ENCODE results near the gene MAST4.

Gene MAST4

DNA sequence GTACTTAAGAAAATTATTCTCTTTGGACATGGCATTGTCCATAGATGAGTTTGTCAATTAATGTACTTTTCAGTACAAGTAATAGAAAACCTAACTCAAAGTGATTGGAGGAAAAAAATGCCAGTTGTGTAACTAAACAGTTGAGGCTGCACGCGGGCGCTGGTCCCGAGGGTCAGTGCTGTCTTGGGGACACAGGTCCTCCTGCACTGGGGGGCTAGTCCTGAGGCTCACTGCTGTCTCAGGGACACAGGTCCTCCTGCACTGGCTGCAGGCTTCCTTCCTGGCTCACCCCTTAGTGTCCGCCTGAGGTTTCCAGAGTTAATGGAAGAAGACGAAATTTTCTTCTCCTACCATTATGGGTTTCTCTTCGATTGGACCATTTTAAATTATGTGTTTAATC lies 319.3 kb downstream of the MAST4 start:
- TF ChIP-seq, protein P1, sequence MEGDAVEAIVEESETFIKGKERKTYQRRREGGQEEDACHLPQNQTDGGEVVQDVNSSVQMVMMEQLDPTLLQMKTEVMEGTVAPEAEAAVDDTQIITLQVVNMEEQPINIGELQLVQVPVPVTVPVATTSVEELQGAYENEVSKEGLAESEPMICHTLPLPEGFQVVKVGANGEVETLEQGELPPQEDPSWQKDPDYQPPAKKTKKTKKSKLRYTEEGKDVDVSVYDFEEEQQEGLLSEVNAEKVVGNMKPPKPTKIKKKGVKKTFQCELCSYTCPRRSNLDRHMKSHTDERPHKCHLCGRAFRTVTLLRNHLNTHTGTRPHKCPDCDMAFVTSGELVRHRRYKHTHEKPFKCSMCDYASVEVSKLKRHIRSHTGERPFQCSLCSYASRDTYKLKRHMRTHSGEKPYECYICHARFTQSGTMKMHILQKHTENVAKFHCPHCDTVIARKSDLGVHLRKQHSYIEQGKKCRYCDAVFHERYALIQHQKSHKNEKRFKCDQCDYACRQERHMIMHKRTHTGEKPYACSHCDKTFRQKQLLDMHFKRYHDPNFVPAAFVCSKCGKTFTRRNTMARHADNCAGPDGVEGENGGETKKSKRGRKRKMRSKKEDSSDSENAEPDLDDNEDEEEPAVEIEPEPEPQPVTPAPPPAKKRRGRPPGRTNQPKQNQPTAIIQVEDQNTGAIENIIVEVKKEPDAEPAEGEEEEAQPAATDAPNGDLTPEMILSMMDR (conservative IDR thresholded peaks at IDR 0.05; ENCODE audit: low read depth): no peak
- POLR2A ChIA-PET (ENCODE audit: low non-redundant PET): no interaction called here
- CTCF ChIA-PET: interaction anchor here (0.6 kb wide), 2 partner anchors 22 to 32 kb away, joined by 3 read pairs; no protein-coding TSS in a partner anchor

DNA sequence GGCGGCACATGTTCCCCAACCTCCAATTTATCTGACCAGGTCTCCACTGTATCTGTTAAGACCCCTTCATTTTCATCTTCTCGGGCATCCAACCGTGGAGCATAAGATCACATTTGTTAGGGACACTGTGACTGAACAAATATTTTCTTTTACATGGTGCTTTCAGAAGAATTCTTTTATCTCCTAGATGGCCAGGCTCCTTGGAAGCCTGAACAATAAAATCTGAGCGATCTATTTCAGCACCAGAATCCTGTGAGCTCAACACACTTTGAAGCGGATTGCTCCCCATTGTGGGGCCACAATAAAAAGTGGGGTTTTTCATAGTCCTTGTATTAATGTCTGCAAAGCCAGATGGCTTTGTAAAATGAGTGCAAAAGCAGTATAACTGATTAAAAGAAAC lies 326.7 kb downstream of the MAST4 start:
- CTCF ChIA-PET: interaction anchor here (1.2 kb wide), 1 partner anchor 12 kb away, joined by 4 read pairs; no protein-coding TSS in a partner anchor

More for the DNA sequence above, 319.3 kb downstream of the MAST4 start:
- DNase-seq (ENCODE audit: low spot score): no peak
- no peak overlapping the region for H3K27ac ChIP-seq

DNA sequence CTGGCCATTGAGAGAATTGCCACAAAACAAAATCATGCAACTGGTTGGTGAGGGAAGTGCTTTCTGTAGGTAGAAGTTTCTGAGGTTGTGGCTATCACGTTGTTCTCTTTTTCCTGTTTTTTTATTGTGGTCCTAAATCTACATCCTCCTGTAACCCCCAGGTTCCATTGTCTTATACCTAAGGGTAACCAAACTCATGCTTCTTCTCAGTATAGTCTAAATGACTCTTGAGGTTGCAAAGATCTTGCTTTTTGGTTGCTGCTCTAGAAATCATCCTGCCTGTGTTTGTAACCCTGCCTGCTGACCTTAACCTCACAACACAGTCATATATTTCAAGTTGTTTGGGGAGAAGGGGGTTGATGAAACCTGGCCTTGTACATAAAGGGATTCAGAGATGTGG lies 327.3 kb downstream of the MAST4 start:
- no peak for DNase-seq (ENCODE audit: low spot score)
- POLR2A ChIA-PET (ENCODE audit: low non-redundant PET): no interaction called here
- H3K27ac ChIP-seq: no peak overlapping the region
- TF ChIP-seq, protein P1 (conservative IDR thresholded peaks at IDR 0.05; ENCODE audit: low read depth): no peak
- CTCF ChIA-PET: interaction anchor here (0.8 to 1.2 kb wide), 2 partner anchors 11 to 51 kb away, joined by 4 read pairs; no protein-coding TSS in a partner anchor

More for the DNA sequence above, 326.7 kb downstream of the MAST4 start:
- no peak for DNase-seq (ENCODE audit: low spot score)
- POLR2A ChIA-PET (ENCODE audit: low non-redundant PET): no interaction called here
- TF ChIP-seq, protein P1 (conservative IDR thresholded peaks at IDR 0.05; ENCODE audit: low read depth): no peak
- no peak overlapping the region for H3K27ac ChIP-seq

DNA sequence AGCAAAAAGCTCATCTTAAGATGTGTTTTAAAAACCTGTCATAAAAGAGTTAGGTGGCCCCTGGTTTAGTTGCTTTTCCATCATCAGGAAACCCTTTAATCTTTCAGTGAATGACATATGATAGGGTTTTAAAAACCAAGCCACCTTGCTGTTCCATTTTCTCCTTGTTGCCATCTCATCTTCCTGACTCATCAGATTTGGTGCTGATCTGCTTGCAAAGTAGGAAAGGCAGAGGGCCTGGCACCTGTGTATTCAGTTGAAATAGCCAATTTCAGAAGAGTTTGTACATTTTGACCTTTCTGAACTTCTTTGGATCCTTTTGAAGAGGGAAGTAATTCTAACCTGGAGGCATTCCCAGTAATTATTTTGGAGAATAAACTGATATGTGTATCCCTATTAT lies 327.7 kb downstream of the MAST4 start:
- DNase-seq (ENCODE audit: low spot score): no peak
- CTCF ChIA-PET: interaction anchor here (0.8 to 1.2 kb wide), 2 partner anchors 10 to 51 kb away, joined by 4 read pairs; no protein-coding TSS in a partner anchor
- POLR2A ChIA-PET (ENCODE audit: low non-redundant PET): no interaction called here
- no peak overlapping the region for H3K27ac ChIP-seq
- TF ChIP-seq, protein P1 (conservative IDR thresholded peaks at IDR 0.05; ENCODE audit: low read depth): no peak

DNA sequence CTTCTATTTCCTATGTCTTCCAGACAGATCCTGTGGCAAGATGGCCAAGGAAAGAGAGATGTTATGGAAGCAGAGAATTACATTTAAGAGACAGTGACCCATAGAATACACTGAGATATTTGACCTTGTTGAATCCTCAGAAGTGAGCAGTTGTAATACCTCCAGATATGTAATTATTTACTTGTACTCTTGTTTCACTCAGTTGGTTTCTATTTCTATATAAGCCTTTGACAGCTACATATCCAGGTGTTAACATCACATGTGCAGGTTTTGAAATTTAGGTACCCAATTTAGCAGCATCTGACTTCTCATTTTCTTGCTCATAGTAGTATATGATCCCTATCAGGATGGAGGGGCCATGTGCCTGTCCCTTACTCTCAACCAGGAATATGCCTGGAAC lies 330.9 kb downstream of the MAST4 start:
- POLR2A ChIA-PET (ENCODE audit: low non-redundant PET): no interaction called here
- TF ChIP-seq, protein P1 (conservative IDR thresholded peaks at IDR 0.05; ENCODE audit: low read depth): no peak
- CTCF ChIA-PET: no interaction called here
- DNase-seq (ENCODE audit: low spot score): no peak
- H3K27ac ChIP-seq: no peak overlapping the region

DNA sequence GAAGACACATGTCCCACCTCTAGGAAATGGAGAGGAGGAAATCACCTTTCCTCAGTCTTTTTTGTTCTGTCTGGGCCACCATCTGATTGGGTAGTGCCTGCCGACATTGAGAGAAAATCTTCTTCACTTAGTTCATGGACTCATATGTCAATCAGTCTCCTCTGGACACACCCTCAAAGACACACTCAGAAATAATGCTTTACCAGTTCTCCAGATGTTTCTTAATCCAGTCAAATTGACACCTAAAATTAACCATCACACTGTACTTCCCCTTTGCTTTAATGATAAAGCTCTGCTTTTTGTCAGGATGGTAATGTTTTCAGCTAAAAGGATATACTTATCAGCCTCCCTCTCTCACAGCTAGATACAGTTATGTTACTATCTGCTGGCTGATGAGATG lies 333.1 kb downstream of the MAST4 start:
- POLR2A ChIA-PET (ENCODE audit: low non-redundant PET): interaction anchor here (0.7 kb wide), 1 partner anchor 705 kb away, joined by 3 read pairs; no protein-coding TSS in a partner anchor

More for the DNA sequence above, 333.1 kb downstream of the MAST4 start:
- TF ChIP-seq, protein P1 (conservative IDR thresholded peaks at IDR 0.05; ENCODE audit: low read depth): no peak
- CTCF ChIA-PET: interaction anchor here (0.6 kb wide), 1 partner anchor 191 kb away, joined by 3 read pairs; no protein-coding TSS in a partner anchor
- H3K27ac ChIP-seq: no peak overlapping the region
- DNase-seq (ENCODE audit: low spot score): no peak

All from RWPE1 (cell line).